NCI-H187 treated with DMSO at 0.1 percent for 48 hours (cell line): ENCODE results near the gene TVP23C.

Experiments
- DNase-seq: peaks from one replicate; lab custom pipeline; 2025; lab: John Stamatoyannopoulos, UW

Gene TVP23C

DNA sequence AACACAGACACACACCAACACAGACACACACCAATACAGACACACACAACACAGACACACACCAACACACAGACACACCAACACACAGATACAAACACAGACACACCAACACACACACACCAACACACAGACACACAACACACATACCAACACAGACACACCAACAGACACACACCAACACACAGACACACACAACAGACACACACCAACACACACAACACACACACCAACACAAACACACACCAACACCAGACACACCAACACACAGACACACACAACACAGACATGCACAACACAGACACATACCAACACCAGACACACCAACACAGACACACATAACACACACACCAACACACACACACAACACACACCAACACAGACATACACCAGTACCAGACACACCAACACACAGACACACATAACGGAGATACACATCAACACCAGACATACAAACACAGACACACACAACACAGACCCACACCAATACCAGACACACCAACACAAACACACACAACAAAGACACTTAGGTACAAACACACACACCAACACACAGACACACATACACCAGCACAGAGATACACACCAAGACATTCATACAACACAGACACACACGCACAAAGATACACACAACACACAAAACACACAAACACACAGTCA lies 98.1 kb downstream of the TVP23C start:
- no peak for DNase-seq

- DNase-seq = no peak
Measured at GRCh38 chr17:15464231-15464985, 98.9 kb downstream of the TVP23C start.

GRCh38 chr17:15462976-15463772 lies 100.1 kb downstream of the TVP23C start:
- DNase-seq = no peak

DNA sequence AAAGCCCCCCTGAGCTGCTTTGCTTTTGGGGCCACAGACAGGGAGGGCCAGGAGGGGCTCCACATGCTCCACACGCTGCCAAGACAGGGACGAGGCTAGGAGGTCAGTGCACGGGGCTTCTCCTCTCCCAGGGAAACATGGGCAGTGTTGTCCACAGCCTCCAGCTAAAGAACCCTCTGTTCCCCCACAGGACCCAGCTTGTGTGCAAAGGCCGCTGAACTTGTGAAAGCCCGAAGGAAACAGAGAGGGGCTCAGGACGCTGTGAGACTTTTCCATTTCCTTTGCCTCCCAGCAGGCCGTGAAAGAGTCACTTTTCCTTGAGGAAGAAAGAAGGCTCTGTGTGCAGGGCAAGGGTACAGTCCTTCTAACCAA lies 105.6 kb downstream of the TVP23C start:
- no peak for DNase-seq

GRCh38 chr17:15456972-15457722 lies 106.1 kb downstream of the TVP23C start:
- no peak for DNase-seq

DNA sequence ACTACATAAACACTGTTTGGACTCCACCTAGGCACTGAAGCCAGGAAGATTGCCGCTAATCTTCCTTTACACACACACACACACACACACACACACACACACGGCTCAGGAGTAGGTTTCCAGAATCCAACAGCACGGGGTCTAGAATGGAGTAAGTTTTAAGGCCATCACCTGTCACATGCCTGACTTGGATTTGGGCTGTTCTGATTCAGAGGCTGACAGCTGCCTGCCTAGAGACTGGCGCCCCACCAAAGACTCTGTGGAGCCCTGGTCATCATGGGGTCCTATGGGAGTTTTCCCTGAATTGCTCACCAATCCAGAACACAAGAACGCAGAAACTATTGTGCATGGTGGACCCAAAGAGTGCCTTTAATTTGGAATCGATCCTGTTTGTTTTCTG lies 106.8 kb downstream of the TVP23C start:
- no peak for DNase-seq

- DNase-seq = no peak
Measured at GRCh38 chr17:15454346-15454745, 108.9 kb downstream of the TVP23C start.

- no peak for DNase-seq
Measured at GRCh38 chr17:15453782-15454181, 109.5 kb downstream of the TVP23C start.

- DNase-seq = no peak
Measured at GRCh38 chr17:15453246-15453645, 110.0 kb downstream of the TVP23C start.

DNA sequence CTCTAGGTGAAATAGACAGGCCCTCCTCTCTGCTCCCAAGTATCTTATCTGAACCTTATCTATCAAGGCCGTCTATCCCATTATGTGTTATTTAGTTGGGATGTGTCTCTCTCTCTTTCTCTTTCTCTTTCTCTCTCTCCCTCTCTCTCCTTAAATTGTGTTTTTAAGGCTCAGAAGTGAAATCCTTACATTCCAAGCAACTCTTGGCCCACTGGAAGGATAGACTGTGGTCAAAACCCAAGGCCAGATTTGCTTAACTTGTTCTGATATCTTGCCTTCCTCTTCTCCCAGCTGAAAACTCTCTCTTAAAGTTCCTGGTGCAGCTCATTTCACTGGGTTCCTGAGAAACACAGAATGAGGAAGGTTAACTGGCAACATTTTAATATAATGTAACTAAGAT lies 110.5 kb downstream of the TVP23C start:
- no peak for DNase-seq
